Right lobe of liver (tissue), 4 donors: ENCODE data around the gene LCMT1.

Source experiments
- CTCF ChIP-seq, 4 donors: fragments of 200-600 bp in 3 of 4; fragments of 450-650 bp in 1 of 4; IDR thresholded peaks; one replicate each; pipeline versions ENCODE4 v1.5.1 to v1.8.0; 2016 to 2022; ENCODE audit warnings: antibody characterized with exemption in 4 of 4, mild to moderate bottlenecking in 2 of 4
- POLR2A ChIP-seq: fragments of 450-650 bp; IDR thresholded peaks from one replicate; pipeline ENCODE4 v1.6.1; 2017; ENCODE audit warnings: antibody characterized with exemption, mild to moderate bottlenecking
- donor health status: DM: no; HTN: no; CAD: no.
- donor health status: DM: no; HTN: no; CAD: no.
- donor health status: DM: no; HTN: yes; CAD: no.

GRCh38 chr16:25095636-25096035 lies 15.9 kb upstream of the LCMT1 start:
- TF ChIP-seq CTCF (IDR thresholded peaks at IDR 0.05) (no peak), POLR2A (no peak)
